Stimulated activated CD8-positive, alpha-beta memory T cell treated with anti-CD3 and anti-CD28 coated beads, Interleukin-12 subunit alpha, Interleukin-12 subunit beta, amount 100 ng/mL, for 24 hours (primary cell): ENCODE measurements around the gene CLEC16A.

Source experiments
- DNase-seq: peaks from one replicate; pipeline ENCODE4 v3.0.0-alpha.2; 2020; ENCODE audit errors: extremely low read depth

CLEC16A gene

GRCh38 chr16:11045441-11045840, 101.1 kb downstream of the CLEC16A start:
- no peak for DNase-seq

- no peak for DNase-seq
Observed at GRCh38 chr16:11045846-11046245, 101.5 kb downstream of the CLEC16A start.

GRCh38 chr16:11046382-11046931, 102.1 kb downstream of the CLEC16A start:
- no peak for DNase-seq

- no peak for DNase-seq
Observed at GRCh38 chr16:11047057-11047456, 102.7 kb downstream of the CLEC16A start.

GRCh38 chr16:11047939-11048800, 103.8 kb downstream of the CLEC16A start:
- DNase-seq, result no peak

- no peak for DNase-seq
Observed at GRCh38 chr16:11049396-11050059, 105.2 kb downstream of the CLEC16A start.

- DNase-seq, result no peak
Observed at GRCh38 chr16:11050536-11050935, 106.2 kb downstream of the CLEC16A start.

GRCh38 chr16:11050944-11051343, 106.6 kb downstream of the CLEC16A start:
- DNase-seq, result no peak

- DNase-seq, result no peak
Observed at GRCh38 chr16:11051430-11051829, 107.1 kb downstream of the CLEC16A start.

GRCh38 chr16:11051879-11052808, 107.8 kb downstream of the CLEC16A start:
- peak; percentile 28 for DNase-seq

- DNase-seq, result no peak
Observed at GRCh38 chr16:11053916-11054460, 109.6 kb downstream of the CLEC16A start.

- no peak for DNase-seq
Observed at GRCh38 chr16:11056090-11056992, 112.0 kb downstream of the CLEC16A start.

GRCh38 chr16:11056993-11057649, 112.8 kb downstream of the CLEC16A start:
- DNase-seq, result no peak

- DNase-seq, result no peak
Observed at GRCh38 chr16:11057711-11058345, 113.5 kb downstream of the CLEC16A start.

- DNase-seq, result no peak
Observed at GRCh38 chr16:11058832-11059231, 114.5 kb downstream of the CLEC16A start.

GRCh38 chr16:11059588-11059987, 115.2 kb downstream of the CLEC16A start:
- DNase-seq, result no peak

GRCh38 chr16:11060364-11060763, 116.0 kb downstream of the CLEC16A start:
- DNase-seq, result no peak

- no peak for DNase-seq
Observed at GRCh38 chr16:11060842-11061241, 116.5 kb downstream of the CLEC16A start.

GRCh38 chr16:11061629-11062270, 117.4 kb downstream of the CLEC16A start:
- DNase-seq, result no peak
